NCI-H1092 (cell line): Measurements from ENCODE around the gene ATXN2L.
"Not testable (repeated sequence)": the region's sequence is repeated elsewhere in the genome, so short reads cannot be mapped to it uniquely, and the experiment has no call there.

ENCODE experiments used
- DNase-seq: peaks from one replicate; lab custom pipeline; 2025; lab: John Stamatoyannopoulos, UW

ATXN2L gene

DNA sequence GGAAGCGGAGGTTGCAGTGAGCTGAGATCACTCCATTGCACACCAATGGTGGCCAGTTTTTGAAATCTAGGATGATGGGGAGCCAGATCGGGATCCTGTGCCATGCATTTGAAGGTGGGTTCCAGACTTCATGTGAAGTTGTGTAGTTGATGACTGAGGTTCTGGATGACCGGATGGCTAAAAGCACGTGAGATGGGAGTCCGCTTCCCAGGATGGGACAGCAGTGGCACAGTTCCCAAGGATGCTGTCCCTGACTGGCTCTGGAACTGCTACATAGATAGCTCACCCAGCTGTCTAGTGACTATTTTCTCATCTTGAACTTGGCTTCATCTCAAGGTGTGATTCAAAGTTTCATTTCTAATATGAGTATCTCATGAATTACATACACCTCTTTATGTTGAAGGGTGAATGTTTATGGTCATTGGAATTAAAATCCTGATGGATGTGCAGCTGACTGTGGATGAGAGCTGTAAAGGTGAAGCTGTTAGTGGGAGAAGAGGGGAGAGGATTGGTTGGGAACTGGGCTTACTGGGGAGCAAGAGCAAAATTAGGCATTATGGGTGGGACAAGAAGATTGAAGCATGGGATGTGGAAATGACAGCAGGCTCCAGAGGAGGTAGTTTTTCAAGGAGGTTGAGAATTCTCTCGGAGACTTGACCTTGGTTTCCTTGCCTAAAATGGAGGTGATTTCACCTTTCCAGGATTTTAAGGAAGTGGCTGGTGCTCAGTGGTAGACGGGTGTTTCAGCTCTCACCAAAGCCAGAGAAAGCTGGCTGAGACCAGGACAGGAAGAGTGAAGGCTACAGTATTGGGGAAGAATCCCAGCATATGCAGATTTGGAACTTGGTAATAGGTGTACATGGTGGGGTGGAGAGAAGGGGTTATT, 15.1 kb downstream of the ATXN2L start:
- no peak for DNase-seq

DNA sequence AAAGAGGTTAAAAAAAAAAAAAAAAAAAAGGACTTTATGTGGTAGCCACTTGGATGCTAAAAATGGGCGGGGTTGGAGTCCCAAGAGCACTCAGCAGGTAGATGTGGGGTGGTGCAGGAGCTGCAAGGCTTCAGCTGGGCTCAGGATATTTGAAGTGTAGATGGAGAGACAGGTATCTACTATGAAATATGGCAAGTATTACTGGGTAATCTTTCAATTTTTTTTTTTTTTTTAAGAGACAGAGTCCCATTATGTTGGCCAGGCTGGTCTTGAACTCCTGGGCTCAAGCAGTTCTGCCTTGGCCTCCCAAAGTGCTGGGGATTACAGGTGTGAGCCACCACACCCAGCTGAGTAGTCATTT, 15.7 kb downstream of the ATXN2L start:
- DNase-seq = no peak

DNA sequence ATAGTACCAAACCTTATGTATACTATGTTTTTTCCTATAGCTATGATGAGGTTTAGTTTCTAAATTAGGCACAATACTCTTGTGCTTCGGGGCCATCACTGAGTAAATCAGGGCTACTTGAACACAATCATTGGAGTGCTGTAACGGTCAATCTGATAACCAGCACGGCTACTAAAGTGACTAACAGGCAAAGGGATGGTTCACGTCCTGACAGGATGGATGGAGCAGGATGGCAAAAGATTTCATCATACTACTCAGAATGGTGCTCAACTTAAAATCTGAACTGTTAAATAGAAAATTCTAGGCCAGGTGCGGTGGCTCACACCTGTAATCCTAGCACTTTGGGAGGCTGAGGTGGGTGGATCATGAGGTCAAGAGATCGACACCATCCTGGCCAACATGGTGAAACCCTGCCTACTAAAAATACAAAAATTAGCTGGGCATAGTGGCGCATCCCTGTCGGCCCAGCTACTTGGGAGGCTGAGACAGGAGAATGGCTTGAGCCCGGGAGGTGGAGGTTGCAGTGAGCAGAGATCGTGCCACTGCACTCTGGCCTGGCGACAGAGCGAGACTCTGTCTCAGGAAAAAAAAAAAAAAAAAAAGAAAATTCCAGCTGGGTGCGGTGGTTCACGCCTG, 16.3 kb downstream of the ATXN2L start:
- DNase-seq = no peak

DNA sequence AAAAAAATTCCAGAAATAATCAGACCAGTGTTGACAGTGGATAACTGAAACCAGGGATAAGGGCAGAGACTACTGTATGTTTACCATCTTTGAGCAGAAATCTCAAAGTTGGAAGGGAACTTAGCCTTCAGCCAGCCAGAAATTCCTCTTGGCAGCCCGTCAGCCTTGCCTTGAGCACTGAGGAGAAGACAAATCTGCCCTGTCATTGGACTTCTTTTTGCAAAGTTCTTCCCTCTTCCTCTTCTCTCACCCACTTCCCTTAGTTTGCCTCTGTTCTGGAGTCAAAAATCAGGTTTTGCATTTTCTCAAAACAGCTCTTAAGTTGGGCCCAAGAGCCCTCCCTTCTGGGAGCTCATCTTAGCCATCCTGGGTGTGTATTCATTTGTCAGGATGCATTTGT, 17.1 kb downstream of the ATXN2L start:
- no peak for DNase-seq

DNA sequence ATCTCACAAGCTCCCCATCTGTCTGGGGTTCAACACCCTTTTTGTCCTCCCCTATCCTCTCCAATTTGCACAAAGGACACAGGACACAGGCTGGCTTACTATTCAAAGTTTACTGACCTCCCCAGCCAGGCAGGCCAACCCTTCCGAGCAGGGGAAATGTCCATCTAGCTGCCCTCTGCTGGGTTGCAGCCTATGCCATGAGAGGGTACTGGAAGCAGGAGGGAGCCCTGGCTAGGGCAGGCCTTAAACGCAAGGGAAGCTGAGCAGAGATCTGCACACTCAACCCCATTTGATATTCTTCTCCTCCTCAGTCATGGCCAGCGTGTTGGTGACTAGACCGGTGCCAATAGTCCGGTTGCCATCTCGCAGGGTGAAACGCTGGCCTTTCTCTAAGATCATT, 19.9 kb downstream of the ATXN2L start:
- no peak for DNase-seq

DNA sequence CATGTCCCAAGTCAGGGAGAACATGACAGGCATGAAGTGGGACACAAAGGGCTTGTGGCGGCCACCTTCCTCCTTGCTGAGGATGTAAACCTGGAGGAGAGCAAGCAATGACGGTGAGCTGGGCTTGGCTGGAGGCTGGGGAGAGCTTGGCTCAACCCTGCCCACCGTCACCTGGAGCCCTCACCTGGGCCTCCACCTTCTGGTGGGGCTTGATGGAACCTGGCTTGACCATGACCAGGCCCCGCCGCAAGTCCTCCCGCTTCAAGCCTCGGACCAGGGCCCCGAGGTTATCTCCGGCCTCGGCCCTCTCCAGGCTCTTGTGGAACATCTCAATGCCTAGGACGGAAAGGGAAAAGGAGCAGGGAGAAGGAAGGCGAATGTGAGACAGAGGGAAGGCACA, 21.0 kb downstream of the ATXN2L start:
- no peak for DNase-seq

DNA sequence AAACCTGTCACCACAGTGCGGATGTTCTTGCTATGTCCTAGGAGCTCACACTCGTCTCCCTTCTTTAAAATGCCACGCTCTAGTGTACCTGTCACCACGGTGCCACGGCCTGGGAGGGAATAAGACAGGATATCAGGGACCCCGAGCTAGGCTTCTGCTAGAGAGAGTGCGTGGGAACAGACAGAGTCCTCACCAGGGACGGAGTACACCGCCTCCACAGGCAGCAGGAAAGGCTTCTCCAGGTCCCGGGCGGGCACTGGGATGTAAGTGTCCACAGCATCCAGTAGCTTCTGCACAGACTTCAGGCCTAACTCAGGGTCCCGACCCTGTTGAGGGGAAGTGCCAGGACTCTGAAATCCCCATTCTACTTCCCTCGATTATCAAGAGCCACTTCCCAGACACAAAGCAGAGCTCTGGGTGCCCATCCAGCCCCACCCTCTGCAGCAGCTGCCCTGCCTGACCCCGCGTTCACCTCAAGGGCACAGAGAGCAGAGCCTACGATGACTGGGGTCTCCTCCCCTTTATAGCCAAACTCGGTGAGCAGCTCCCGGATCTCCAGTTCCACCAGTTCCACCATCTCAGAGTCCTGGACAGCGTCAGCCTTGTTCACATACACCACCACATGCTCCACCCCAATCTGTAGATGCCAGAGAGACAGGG, 21.6 kb downstream of the ATXN2L start:
- no peak for DNase-seq

DNA sequence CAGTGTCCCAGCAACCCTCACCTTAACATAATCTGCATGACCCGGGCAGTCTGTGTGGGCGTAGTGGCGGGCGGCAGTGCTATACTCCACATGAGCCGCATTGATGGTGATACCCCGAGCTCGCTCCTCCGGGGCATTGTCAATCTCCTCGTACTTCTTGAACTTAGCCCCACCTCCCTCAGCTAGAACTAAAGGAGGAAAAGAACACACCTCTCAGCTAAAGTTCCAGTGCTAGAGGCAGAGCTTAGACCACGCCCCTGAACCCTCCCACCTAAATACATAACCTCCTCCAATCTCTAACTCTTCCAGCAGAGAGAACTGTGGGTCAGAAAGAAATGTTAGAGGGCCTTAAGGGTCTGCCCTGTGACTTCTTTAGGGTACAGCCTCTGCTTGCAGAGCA, 22.5 kb downstream of the ATXN2L start:
- no peak for DNase-seq

DNA sequence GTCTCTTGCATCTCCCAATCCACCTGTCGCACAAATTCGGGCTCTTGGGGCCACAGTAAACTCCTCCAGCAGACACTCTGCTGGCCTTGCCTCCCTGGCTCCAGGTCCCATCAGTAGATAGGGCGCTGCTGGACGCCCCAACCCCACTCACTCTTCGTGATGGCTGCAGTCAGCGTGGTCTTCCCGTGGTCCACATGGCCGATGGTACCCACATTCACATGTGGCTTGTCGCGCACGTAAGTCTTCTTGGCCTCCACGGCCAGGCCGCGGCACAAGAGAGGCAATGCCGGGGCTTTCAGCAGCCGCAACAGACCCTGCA, 22.9 kb downstream of the ATXN2L start:
- DNase-seq = no peak

DNA sequence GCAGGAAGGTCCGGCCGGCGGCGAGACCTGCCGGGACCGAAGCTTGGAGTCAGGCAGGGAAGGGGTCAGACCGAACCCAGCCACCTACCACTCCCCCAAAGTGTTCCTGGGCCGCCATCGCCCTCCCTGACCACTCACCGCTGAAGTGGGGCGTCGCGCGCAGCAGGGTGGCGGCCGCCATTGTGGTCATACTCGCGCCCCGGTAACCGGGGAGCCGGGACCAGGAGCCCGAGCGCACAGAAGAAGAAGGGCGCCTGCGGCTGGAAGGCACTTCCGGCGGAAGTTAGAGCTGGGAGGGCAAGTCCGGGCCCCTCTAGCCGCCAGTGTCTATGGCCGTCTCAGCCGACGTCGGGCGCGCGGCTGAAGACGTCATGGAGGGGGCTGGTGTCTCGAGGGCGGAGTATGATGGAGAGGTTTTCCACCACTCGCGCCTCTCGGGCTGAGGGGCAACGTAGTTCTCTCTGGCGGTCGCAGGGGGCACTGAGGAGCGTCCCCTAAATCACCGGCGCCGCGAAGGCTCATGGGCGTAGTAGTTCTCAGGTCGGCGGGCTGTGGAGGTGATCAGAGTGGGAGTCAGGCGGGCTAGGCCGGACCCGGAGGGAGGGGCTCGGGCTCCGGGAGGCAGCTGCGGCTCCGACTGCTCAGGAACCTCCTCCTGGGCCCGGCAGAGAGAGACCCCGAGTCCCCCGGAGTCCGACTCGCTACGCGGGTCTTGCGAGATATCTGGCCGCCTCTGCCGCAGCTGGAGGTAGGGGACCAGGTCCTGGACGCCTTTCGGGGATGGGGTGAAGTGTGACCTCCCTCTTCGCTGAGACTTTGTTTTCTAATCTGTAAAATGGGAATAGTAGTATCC, 23.5 kb downstream of the ATXN2L start, which contains the start of gene TUFM:
Gene TUFM, minus strand, starts transcription at position 269 of the 853 bp plus-strand sequence. Its CDS starts 79 bp downstream, at position 190.
- peak; percentile 98 for DNase-seq

DNA sequence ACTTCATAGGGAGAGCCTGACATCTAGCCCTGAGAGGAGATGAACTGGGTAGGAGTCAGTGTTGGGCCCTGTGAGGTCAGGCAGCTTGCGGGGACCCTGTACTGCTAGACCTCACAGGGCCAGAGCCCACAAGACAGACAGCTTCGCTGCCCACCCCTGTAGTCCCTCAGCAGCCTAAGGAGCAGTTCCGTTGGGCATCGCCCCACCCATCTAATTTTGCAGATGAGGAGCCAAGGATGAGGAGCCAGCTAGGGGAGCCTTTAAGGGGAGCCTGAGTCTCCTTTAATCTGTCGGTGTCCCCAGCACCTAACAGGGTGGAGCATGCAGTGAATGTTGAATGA, 24.1 kb downstream of the ATXN2L start:
- no peak for DNase-seq

DNA sequence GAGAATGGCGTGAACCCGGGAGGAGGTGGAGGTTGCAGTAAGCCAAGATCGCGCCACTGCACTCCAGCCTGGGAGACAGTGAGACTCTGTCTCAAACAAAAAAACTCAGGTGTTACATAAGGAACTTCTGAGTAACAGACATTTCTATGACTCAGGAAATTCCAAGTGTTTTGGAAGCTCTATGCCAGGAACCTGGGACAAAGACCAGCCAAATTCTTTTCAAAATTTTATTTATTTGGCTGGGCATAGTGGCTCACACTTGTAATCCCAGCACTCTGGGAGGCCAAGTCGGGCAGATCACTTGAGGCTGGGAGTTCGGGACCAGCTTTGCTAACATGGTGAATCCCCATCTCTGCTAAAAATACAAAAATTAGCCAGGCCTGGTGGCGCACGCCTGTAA, 35.6 kb downstream of the ATXN2L start:
- no peak for DNase-seq

DNA sequence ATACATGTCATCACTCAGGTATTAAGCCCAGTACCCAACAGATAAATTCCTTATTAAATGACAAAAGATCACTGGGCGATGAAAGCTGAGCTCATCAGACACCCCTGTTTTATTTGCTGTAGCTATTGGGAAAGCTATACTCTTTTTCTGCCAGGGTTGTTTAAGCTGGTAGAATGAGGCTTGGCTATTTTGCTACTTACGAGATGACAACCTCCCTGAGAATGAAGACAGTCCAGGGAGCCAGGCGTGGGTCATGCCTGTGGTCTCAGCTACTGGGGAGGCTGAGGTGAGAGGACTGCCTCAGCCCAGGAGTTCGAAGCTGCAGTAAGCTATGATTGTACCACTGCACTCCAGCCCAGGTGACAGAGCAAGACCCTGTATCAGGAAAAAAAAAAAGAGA, 36.5 kb downstream of the ATXN2L start:
- no peak for DNase-seq

DNA sequence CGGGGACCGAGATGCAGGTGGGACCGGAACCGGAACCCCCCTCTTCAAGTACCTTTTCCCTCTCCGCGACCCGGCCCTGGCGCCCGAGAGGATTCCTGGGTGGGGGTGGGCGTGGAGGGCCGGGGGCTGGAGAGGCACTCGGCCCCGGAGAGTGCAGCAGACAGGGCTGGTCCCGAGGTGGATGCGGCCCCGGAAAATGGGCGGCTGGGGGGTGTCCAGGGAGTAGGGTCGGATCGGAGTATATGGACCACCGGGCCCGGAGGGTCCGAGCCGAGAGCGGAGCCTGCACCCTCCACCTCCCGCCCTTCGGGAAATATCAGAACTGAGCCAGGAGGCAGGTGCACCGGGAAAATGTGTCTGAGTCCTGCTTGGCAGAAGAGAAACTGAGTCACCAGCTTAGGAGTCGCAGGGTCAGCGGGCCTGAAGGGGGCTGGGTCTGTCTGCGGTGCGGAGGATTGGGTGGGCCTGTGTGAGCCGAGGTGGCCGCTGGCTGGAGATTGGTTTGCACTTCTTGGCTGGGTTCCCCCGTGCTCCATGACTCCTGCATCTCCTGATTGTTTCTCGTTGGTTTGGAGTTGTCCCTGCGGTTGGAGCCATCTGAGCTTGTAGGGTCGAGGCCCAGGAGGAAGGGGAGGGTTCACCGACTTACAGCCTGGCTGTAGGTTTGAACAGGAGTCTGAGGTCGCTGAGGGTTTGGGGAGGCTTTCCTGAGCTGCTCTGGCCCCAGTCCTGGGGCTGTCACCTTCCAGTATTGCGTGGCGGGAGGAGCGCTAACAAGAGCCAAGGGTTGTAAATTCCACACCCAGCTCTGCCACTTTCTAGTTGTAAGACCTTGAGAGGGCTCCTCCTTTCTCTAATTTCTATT, 41.4 kb downstream of the ATXN2L start:
- no peak for DNase-seq

DNA sequence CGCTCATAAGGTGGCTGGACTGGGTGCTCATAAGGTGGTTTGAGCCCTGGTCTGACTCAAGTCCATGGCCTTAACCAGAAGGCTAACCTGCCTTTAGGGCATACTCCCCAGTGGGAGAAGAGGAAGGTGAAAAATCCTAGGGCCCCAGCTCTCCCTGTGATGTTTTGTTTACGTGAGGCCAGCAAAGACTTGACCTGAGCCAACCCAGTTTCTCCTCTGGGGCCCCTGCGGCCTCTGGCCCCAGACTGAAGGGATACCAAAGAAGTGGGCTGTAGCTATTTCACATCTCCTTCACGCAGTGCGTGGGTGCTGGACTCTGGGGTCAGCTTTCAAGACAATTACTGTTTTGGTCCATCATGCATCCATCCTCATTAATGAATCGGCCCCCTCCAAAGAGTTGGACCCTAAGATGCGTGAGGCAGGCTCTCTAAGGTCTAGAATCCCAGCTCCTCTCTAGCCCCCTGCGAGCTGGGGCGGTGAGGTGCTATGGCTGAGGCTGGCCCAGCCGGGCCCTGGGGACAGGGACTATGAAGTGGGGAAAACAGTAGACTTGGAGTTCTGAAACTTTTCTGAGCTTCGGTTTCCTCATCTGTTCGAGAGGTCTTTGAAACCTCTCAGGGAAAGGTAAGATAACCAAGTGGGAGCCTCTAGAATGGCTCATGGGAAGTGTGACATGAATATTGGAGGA, 42.3 kb downstream of the ATXN2L start:
- no peak for DNase-seq

DNA sequence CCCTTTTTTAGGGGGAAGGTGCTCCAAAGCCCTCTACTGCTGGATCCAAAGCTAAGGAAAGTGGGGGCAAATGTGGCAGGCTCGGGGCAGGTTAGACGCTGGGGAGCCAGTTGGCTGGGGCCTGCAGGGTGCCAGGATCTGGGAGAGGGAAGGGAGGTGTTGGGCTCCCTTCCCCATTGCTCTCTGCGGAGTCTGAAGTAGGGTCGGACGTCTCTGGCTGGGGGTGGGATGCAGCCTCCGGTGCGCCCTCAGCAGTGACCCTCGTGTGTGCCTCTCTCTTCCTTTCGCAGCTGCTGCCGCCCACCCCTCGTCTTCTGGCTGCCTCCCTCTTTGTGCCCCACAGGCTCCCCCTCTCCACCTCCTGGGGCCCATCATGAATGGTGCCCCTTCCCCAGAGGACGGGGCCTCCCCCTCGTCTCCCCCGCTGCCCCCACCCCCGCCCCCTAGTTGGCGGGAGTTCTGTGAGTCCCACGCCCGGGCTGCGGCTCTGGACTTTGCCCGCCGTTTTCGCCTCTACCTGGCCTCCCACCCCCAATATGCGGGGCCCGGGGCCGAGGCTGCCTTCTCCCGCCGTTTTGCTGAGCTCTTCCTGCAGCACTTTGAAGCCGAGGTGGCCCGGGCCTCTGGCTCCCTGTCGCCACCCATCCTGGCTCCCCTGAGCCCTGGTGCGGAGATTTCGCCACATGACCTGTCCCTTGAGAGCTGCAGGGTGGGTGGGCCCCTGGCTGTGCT, 43.1 kb downstream of the ATXN2L start:
- DNase-seq = no peak

DNA sequence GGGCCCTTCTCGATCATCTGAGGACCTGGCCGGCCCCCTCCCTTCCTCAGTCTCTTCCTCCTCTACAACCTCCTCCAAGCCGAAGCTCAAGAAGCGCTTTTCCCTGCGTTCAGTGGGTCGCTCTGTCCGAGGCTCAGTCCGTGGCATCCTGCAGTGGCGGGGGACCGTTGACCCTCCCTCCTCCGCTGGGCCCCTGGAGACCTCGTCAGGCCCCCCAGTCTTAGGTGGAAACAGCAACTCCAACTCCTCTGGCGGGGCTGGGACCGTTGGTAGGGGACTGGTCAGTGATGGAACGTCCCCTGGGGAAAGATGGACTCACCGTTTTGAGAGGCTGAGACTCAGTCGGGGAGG, 43.6 kb downstream of the ATXN2L start:
- DNase-seq = no peak

DNA sequence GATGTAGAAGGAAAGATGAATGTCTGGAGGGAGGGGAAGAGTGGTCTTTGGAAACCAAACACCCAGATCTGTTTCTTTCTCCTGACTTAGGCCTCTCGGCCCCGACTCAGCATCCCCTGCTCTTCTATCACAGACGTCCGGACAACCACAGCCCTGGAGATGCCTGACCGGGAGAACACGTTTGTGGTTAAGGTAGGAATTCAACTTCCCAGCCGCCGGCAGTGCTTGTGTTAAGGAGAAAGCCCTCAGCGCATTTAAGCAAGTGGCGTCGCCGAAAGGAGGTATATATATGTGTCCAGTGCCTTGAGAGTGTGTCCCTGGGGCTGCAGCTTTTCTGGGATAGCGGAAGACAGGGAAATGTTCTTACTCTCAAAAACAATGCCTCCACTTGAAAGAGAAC, 44.4 kb downstream of the ATXN2L start:
- DNase-seq = no peak

DNA sequence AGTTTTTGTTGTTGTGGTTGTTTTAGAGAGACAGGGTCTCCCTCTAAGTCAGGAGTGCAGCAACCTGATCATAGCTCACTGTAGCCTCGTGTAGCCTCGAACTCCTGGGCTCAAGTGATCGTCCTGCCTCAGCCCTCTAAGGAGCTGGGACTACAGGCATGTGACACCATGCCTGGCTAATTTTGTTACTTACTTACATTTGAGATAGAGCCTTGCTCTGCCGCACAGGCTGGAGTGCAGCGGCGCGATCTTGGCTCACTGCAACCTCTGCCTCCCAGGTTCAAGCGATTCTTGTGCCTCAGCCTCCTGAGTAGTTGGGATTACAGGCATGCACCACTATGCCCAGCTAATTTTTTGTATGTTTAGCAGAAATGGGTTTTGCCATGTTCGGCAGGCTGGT, 44.8 kb downstream of the ATXN2L start:
- DNase-seq = not testable (repeated sequence)

DNA sequence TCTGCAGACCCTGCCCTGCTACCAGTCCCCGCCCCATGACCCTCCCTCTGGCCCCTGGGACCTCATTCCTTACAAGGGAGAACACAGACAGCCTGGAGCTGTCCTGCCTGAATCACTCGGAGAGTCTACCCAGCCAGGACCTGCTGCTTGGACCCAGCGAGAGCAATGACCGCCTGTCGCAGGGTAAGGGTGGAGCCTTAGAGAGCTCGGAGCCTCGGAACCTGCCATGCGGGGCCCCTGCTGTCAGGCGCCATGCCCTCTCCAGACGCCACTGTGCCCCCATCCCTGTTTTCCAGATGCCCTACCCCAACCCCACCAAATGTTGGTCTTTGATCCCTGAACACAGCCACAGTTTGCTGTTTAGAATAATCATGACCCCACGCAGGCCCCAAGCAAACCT, 46.4 kb downstream of the ATXN2L start:
- DNase-seq = no peak
